HCT116 (cell line): ENCODE results near the gene RPRML. TPM values are rescaled to one million over a fixed set of nuclear protein-coding genes. Genes with fewer than 3 reads are reported as not detected.

Source experiments
- ATAC-seq: fragments of 200-7000 bp; cut with Tn5 transposase; 2 replicates; pipeline ENCODE4 v1.9.1; 2020; ENCODE audit warnings: mild to moderate bottlenecking, moderate library complexity
- BruUV-seq: library from RNA; stranded (reverse); fragments of 400-500 nt; replicated peaks from 2 replicates; lab custom pipeline; 2021; lab: Mats Ljungman, UMichigan
- CTCF ChIA-PET: fragments of 300-600 bp; sonication (Branson Sonifier 250); formaldehyde crosslinking; loops from one replicate; lab custom pipeline; 2021; ENCODE audit warnings: antibody characterized with exemption; lab: Charles Lee
- POLR2A ChIA-PET: fragments of 300-600, 350-600 bp; sonication (Branson Sonifier 250); formaldehyde crosslinking; loops from one replicate; lab custom pipeline; 2021; ENCODE audit warnings: antibody characterized with exemption; lab: Charles Lee
- RAD21 ChIA-PET, 2 experiments: fragments of 300-600 bp; sonication (Branson Sonifier 250); formaldehyde crosslinking; loops; one replicate each; lab custom pipeline; 2023; ENCODE audit warnings: low total read pairs in 2 of 2; ENCODE audit not compliant: uncharacterized antibody in 2 of 2, unreplicated experiment in 2 of 2, low non-redundant PET in 1 of 2; lab: Charles Lee
- DNase-seq: peaks from one replicate; pipeline ENCODE4 v3.0.0-alpha.2; 2010; ENCODE audit warnings: low read depth, low spot score
- H2AFZ ChIP-seq: fragments of 200-600 bp; shearing (Covaris generic), sonication (generic); 2 replicates; pipeline ENCODE4 v1.6.1; 2017; ENCODE audit warnings: low read depth, mixed run types, mixed read lengths, antibody characterized with exemption, low read length; ENCODE audit not compliant: poor library complexity, severe bottlenecking
- H3K27ac ChIP-seq: 2 replicates; pipeline ENCODE4 v1.5.1; 2012; ENCODE audit warnings: low read depth, low read length
- H3K27me3 ChIP-seq: fragments of 200-600 bp; sonication (generic); 2 replicates; pipeline ENCODE4 v1.6.1; 2016; ENCODE audit warnings: mixed run types, low read length, mixed read lengths; ENCODE audit not compliant: insufficient read depth
- H3K36me3 ChIP-seq, 2 experiments: fragments of 200-500 bp in 1 of 2; fragments of 200-600 bp in 1 of 2; sonication (Bioruptor generic) in 1 of 2; sonication (generic) in 1 of 2; 2 replicates each; pipeline versions ENCODE4 v1.5.1 to v1.6.1; 2014 to 2016; ENCODE audit warnings: low read length in 2 of 2, inconsistent platforms in 1 of 2, mixed read lengths in 1 of 2, mixed run types in 1 of 2; ENCODE audit not compliant: insufficient read depth in 2 of 2, control insufficient read depth in 1 of 2
- H3K4me1 ChIP-seq, 2 experiments: fragments of 200-600 bp in 1 of 2; sonication (generic) in 1 of 2; 2 replicates each; pipeline versions ENCODE4 v1.5.1 to v1.6.1; 2012 to 2017; ENCODE audit warnings: low read length in 2 of 2, inconsistent platforms in 1 of 2, mild to moderate bottlenecking in 1 of 2, mixed read lengths in 1 of 2, mixed run types in 1 of 2, moderate library complexity in 1 of 2; ENCODE audit not compliant: insufficient read depth in 2 of 2, control insufficient read depth in 1 of 2
- H3K4me2 ChIP-seq: fragments of 200-600 bp; sonication (generic); 2 replicates; pipeline ENCODE4 v1.6.1; 2017; ENCODE audit warnings: mixed run types, low read length, mixed read lengths
- H3K4me3 ChIP-seq, 2 experiments: fragments of 200-600 bp in 1 of 2; sonication (generic) in 1 of 2; replicated peaks in 1 of 2; 2 replicates each; pipeline ENCODE4 v1.5.1; 2011 to 2016; ENCODE audit warnings: low read length in 2 of 2, control low read depth in 1 of 2, low read depth in 1 of 2, mild to moderate bottlenecking in 1 of 2, mixed read lengths in 1 of 2, mixed run types in 1 of 2
- H3K79me2 ChIP-seq: fragments of 200-600 bp; sonication (generic); 2 replicates; pipeline ENCODE4 v1.6.1; 2017; ENCODE audit warnings: mild to moderate bottlenecking, mixed run types, low read length, moderate library complexity, mixed read lengths; ENCODE audit not compliant: insufficient read depth
- H3K9ac ChIP-seq: fragments of 200-600 bp; sonication (generic); 2 replicates; pipeline ENCODE4 v1.6.1; 2016; ENCODE audit warnings: low read length, mixed read lengths
- H3K9me2 ChIP-seq: fragments of 200-600 bp; sonication (generic), shearing (Covaris generic); 2 replicates; pipeline ENCODE4 v1.6.1; 2017; ENCODE audit warnings: mixed run types, mild to moderate bottlenecking, moderate library complexity; ENCODE audit not compliant: insufficient read depth
- H3K9me3 ChIP-seq, 2 experiments: fragments of 200-500 bp in 1 of 2; fragments of 200-600 bp in 1 of 2; sonication (Bioruptor generic) in 1 of 2; sonication (generic) in 1 of 2; 2 replicates each; pipeline ENCODE4 v1.6.1; 2014 to 2017; ENCODE audit warnings: low read length in 2 of 2, mixed read lengths in 2 of 2, inconsistent platforms in 1 of 2, low read depth in 1 of 2, mild to moderate bottlenecking in 1 of 2, mixed run types in 1 of 2, moderate library complexity in 1 of 2; ENCODE audit not compliant: control insufficient read depth in 1 of 2, insufficient read depth in 1 of 2
- H4K20me1 ChIP-seq: fragments of 200-600 bp; sonication (generic), shearing (Covaris generic); 2 replicates; pipeline ENCODE4 v1.6.1; 2017; ENCODE audit warnings: mixed run types, mild to moderate bottlenecking, moderate library complexity; ENCODE audit not compliant: insufficient read depth
- CBX3 ChIP-seq: IDR thresholded peaks from 2 replicates; pipeline ENCODE4 v1.6.1; 2012; ENCODE audit warnings: low read depth
- CEBPB ChIP-seq: IDR thresholded peaks from 2 replicates; pipeline ENCODE4 v1.6.1; 2012; ENCODE audit warnings: low read depth
- EGR1 ChIP-seq: IDR thresholded peaks from 2 replicates; pipeline ENCODE4 v1.6.1; 2012; ENCODE audit warnings: low read depth
- ELF1 ChIP-seq: IDR thresholded peaks from 2 replicates; pipeline ENCODE4 v1.6.1; 2012; ENCODE audit warnings: low read depth, borderline replicate concordance
- EZH2phosphoT487 ChIP-seq: fragments of 200-600 bp; IDR thresholded peaks from 2 replicates; pipeline ENCODE4 v1.6.1; 2018; ENCODE audit warnings: antibody characterized with exemption, borderline replicate concordance
- POLR2A ChIP-seq: IDR thresholded peaks from 2 replicates; pipeline ENCODE4 v1.7.0; 2011; ENCODE audit warnings: borderline replicate concordance; ENCODE audit not compliant: insufficient read depth, insufficient read length; ENCODE audit errors: extremely low read depth
- POLR2AphosphoS5 ChIP-seq: IDR thresholded peaks from 2 replicates; pipeline ENCODE4 v1.6.1; 2011; ENCODE audit warnings: mild to moderate bottlenecking, low read depth, low read length, moderate library complexity
- SIN3A ChIP-seq: IDR thresholded peaks from 2 replicates; pipeline ENCODE4 v1.6.1; 2012; ENCODE audit warnings: low read depth
- SP1 ChIP-seq: IDR thresholded peaks from 2 replicates; pipeline ENCODE4 v1.6.1; 2012; ENCODE audit warnings: low read depth
- SRF ChIP-seq: IDR thresholded peaks from 2 replicates; pipeline ENCODE4 v1.6.1; 2012; ENCODE audit warnings: low read depth
- YY1 ChIP-seq: IDR thresholded peaks from 2 replicates; pipeline ENCODE4 v1.6.1; 2011; ENCODE audit warnings: low read length, low read depth, moderate library complexity, mild to moderate bottlenecking; ENCODE audit not compliant: insufficient replicate concordance; ENCODE audit errors: extremely low read depth
- ZNF274 ChIP-seq: fragments of 200-500 bp; sonication (Bioruptor generic); IDR thresholded peaks from 2 replicates; pipeline ENCODE4 v1.6.1; 2014; ENCODE audit warnings: mild to moderate bottlenecking, low read depth, low read length, inconsistent platforms
- intact Hi-C: fragments of 100-400 bp; cut with micrococcal nuclease; formaldehyde crosslinking; loops from 2 replicates; pipeline ENCODE4 v1.10.0; 2022
- total RNA-seq: library from RNA; stranded (reverse); gene quantifications from one replicate; pipeline ENCODE4 v1.2.1, GENCODE V29; 2021; ENCODE audit not compliant: unreplicated experiment

Gene RPRML
- total RNA-seq, 1 experiment from 2014 or later, result not detected

- Histone ChIP-seq H3K9me3 (no peaks in the 10 kb centered on the region), H3K27ac (no peak overlapping the region), H3K4me3 (no peak overlapping the region), H3K9ac (no peak overlapping the region), H4K20me1 (no peaks in the 10 kb centered on the region), H3K9me2 (no peaks in the 10 kb centered on the region), H3K4me2 (no peak overlapping the region), H3K36me3 (no peaks in the 10 kb centered on the region), H2AFZ (no peak overlapping the region), H3K79me2 (no peaks in the 10 kb centered on the region), H3K27me3 (no peaks in the 10 kb centered on the region), H3K4me1 (peaks cover 0 to 8% of the 10 kb centered on the region in 2 experiments; a peak in 2 of 4 replicates)
- ChIA-PET POLR2A (no interaction called here), CTCF (no interaction called here), RAD21 (no interaction called here)
- intact Hi-C loops, result no loop called here
- TF ChIP-seq CBX3 (no peak), ZNF274 (no peak), POLR2A (no peak), SIN3A (no peak), EGR1 (no peak), CEBPB (no peak), SRF (no peak)
- no peak for DNase-seq
- BruUV-seq, result no TSS peak
- no peak for ATAC-seq
These were observed 34.3 kb upstream of the RPRML start for GRCh38 chr17:47013341-47013740.

- Histone ChIP-seq H3K36me3 (no peaks in the 10 kb centered on the region), H3K9me2 (no peaks in the 10 kb centered on the region), H2AFZ (no peak overlapping the region), H3K27ac (no peak overlapping the region), H3K4me1 (peaks cover 0 to 8% of the 10 kb centered on the region in 2 experiments; a peak in 2 of 4 replicates), H3K4me2 (no peak overlapping the region), H3K9me3 (no peaks in the 10 kb centered on the region), H3K9ac (no peak overlapping the region), H3K79me2 (no peaks in the 10 kb centered on the region), H4K20me1 (no peaks in the 10 kb centered on the region), H3K27me3 (no peaks in the 10 kb centered on the region), H3K4me3 (no peak overlapping the region)
- no peak for DNase-seq
- no peak for ATAC-seq
- ChIA-PET CTCF (no interaction called here), RAD21 (no interaction called here), POLR2A (no interaction called here)
- intact Hi-C loops, result no loop called here
- TF ChIP-seq SIN3A (no peak), POLR2AphosphoS5 (no peak), EZH2phosphoT487 (no peak), SRF (no peak), SP1 (no peak), ELF1 (no peak), YY1 (no peak)
- no TSS peak for BruUV-seq
These were observed 33.4 kb upstream of the RPRML start for GRCh38 chr17:47012457-47012856.
